Gastrocnemius medialis (tissue), 4 donors: ENCODE results near the gene SLIT2. TPM values are rescaled to one million over a fixed set of nuclear protein-coding genes. Genes with fewer than 3 reads are reported as not detected.

Experiments used
- ATAC-seq, 2 donors: fragments of 150-250 bp; one replicate each; pipeline ENCODE4 v1.9.1; 2016
- DNase-seq, 2 donors: peaks; one replicate each; pipeline ENCODE4 v3.0.0-alpha.2; 2019
- H3K27ac ChIP-seq, 4 donors: fragments of 200-600 bp; sonication (generic); 1 replicate in 1 of 4; 2 replicates in 3 of 4; pipeline ENCODE4 v1.5.1; 2016 to 2018; ENCODE audit warnings: mild to moderate bottlenecking in 2 of 4, moderate library complexity in 1 of 4
- H3K27me3 ChIP-seq, 3 donors: fragments of 200-600 bp; sonication (generic) in 2 of 3; 1 replicate in 1 of 3; 2 replicates in 2 of 3; pipeline versions ENCODE4 v1.5.1 to v1.6.0; 2016 to 2019; ENCODE audit warnings: mild to moderate bottlenecking in 1 of 3, moderate library complexity in 1 of 3
- H3K36me3 ChIP-seq, 2 donors: fragments of 200-600 bp; sonication (generic) in 1 of 2; one replicate each; pipeline ENCODE4 v1.5.1; 2017 to 2018
- H3K4me1 ChIP-seq, 2 donors: fragments of 200-600 bp; sonication (generic) in 1 of 2; one replicate each; pipeline ENCODE4 v1.5.1; 2016 to 2017; ENCODE audit warnings: mild to moderate bottlenecking in 2 of 2
- H3K4me3 ChIP-seq, 4 donors: fragments of 200-600 bp; sonication (generic) in 3 of 4; 1 replicate in 1 of 4; 2 replicates in 3 of 4; pipeline ENCODE4 v1.5.1; 2016 to 2019; ENCODE audit warnings: mild to moderate bottlenecking in 2 of 4
- H3K9me3 ChIP-seq, 3 donors: fragments of 200-600 bp; sonication (generic) in 2 of 3; 1 replicate in 1 of 3; 2 replicates in 2 of 3; pipeline ENCODE4 v1.5.1; 2016 to 2019
- POLR2A ChIP-seq, 2 donors: fragments of 450-650 bp; IDR thresholded peaks; one replicate each; pipeline ENCODE4 v1.6.1; 2017; ENCODE audit warnings: antibody characterized with exemption in 2 of 2, mild to moderate bottlenecking in 2 of 2, moderate library complexity in 2 of 2
- in situ Hi-C, 4 donors: fragments of 200-750 bp; cut with MboI; loops; one replicate each; pipeline versions ENCODE4 v1.15.0 to v1.8.0; 2017; ENCODE audit warnings: low sequenced_read_pairs in 4 of 4
- intact Hi-C: fragments of 100-400 bp; cut with DNase I; formaldehyde crosslinking; loops from one replicate; pipeline ENCODE4 v1.15.1; 2023; ENCODE audit warnings: low total_unique reads
- total RNA-seq, 4 donors: library from RNA; depleted of rRNA; stranded (reverse); fragments of >200 nt; gene quantifications; one replicate each; pipeline versions ENCODE4 v1.1.0 to v1.2.3, GENCODE V29; 2016
- TF ChIP-seq, protein P1 (sequence below), 5 experiments: fragments of 450-650 bp in 3 of 5; fragments of 200-600 bp in 2 of 5; sonication (generic) in 2 of 5; IDR thresholded peaks in 4 of 5; conservative IDR thresholded peaks in 1 of 5; 1 replicate in 4 of 5; 2 replicates in 1 of 5; pipeline ENCODE4 v1.5.1; 2016 to 2019; ENCODE audit warnings: antibody characterized with exemption in 5 of 5, mild to moderate bottlenecking in 3 of 5, moderate library complexity in 3 of 5

SLIT2 gene
- total RNA-seq, 4 donors from 2014 or later: 3.3 to 9.8 (median 4.8) TPM

- Histone ChIP-seq H3K27ac (peak overlapping the region in 1 of 4 donors; percentile 29), H3K4me3 (peak overlapping the region; percentile 55 to 68 (median 62)), H3K9me3 (no peaks in the 10 kb centered on the region), H3K27me3 (peaks cover 35 to 41% (median 37%) of the 10 kb centered on the region in 3 donors), H3K4me1 (peaks cover 0 to 15% of the 10 kb centered on the region in 2 donors), H3K36me3 (no peaks in the 10 kb centered on the region)
- DNase-seq (no peak), ATAC-seq (no peak)
- TF ChIP-seq, protein P1, sequence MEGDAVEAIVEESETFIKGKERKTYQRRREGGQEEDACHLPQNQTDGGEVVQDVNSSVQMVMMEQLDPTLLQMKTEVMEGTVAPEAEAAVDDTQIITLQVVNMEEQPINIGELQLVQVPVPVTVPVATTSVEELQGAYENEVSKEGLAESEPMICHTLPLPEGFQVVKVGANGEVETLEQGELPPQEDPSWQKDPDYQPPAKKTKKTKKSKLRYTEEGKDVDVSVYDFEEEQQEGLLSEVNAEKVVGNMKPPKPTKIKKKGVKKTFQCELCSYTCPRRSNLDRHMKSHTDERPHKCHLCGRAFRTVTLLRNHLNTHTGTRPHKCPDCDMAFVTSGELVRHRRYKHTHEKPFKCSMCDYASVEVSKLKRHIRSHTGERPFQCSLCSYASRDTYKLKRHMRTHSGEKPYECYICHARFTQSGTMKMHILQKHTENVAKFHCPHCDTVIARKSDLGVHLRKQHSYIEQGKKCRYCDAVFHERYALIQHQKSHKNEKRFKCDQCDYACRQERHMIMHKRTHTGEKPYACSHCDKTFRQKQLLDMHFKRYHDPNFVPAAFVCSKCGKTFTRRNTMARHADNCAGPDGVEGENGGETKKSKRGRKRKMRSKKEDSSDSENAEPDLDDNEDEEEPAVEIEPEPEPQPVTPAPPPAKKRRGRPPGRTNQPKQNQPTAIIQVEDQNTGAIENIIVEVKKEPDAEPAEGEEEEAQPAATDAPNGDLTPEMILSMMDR (IDR thresholded peaks at IDR 0.05 in 4 of 5, conservative IDR thresholded peaks at IDR 0.05 in 1 of 5): no peak
- TF ChIP-seq POLR2A (IDR thresholded peaks at IDR 0.05): no peak
- in situ Hi-C loops (no loop called here), intact Hi-C loops (no loop called here)
These were observed 3.0 kb downstream of the SLIT2 start for GRCh38 chr4:20254511-20255250.

DNA sequence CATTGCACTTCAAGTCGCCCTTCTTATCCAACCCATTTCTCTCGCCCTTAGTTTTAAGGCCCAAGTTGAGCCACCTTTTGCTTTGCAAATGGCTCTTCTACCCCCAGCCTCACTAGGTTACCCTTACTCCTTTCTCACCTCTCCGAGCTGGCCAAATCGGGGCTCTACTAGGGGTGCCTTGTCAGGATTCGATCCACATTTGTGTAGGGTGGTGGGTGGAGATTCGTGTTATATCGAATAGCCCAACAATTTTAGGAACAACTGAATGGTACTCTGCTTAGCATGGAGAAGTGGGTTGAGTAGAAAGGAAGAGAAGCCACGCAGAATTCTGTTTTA lies 3.5 kb downstream of the SLIT2 start:
- no peak for ATAC-seq
- Histone ChIP-seq H3K9me3 (no peaks in the 10 kb centered on the region), H3K36me3 (no peaks in the 10 kb centered on the region), H3K4me3 (peak overlapping the region; percentile 55 to 68 (median 62)), H3K4me1 (peaks cover 0 to 15% of the 10 kb centered on the region in 2 donors), H3K27ac (peak overlapping the region in 1 of 4 donors; percentile 29), H3K27me3 (peaks cover 35 to 41% (median 41%) of the 10 kb centered on the region in 3 donors)
- intact Hi-C loops: no loop called here
- in situ Hi-C loops: no loop called here
- DNase-seq: no peak
- TF ChIP-seq, protein P1 (IDR thresholded peaks at IDR 0.05 in 4 of 5, conservative IDR thresholded peaks at IDR 0.05 in 1 of 5): no peak
- no peak for TF ChIP-seq POLR2A (IDR thresholded peaks at IDR 0.05)

- no peak for DNase-seq
- in situ Hi-C loops (no loop called here), intact Hi-C loops (no loop called here)
- H3K4me3 ChIP-seq: peak overlapping the region in 1 of 4 donors; percentile 68
- no peak for ATAC-seq
- H3K27me3 ChIP-seq: peaks cover 35 to 41% (median 41%) of the 10 kb centered on the region in 3 donors
- no peaks in the 10 kb centered on the region for H3K36me3 ChIP-seq
- TF ChIP-seq POLR2A (IDR thresholded peaks at IDR 0.05): no peak
- no peak overlapping the region for H3K27ac ChIP-seq
- no peaks in the 10 kb centered on the region for H3K9me3 ChIP-seq
- peaks cover 0 to 15% of the 10 kb centered on the region in 2 donors for H3K4me1 ChIP-seq
These were observed 4.1 kb downstream of the SLIT2 start for GRCh38 chr4:20255823-20256222.

DNA sequence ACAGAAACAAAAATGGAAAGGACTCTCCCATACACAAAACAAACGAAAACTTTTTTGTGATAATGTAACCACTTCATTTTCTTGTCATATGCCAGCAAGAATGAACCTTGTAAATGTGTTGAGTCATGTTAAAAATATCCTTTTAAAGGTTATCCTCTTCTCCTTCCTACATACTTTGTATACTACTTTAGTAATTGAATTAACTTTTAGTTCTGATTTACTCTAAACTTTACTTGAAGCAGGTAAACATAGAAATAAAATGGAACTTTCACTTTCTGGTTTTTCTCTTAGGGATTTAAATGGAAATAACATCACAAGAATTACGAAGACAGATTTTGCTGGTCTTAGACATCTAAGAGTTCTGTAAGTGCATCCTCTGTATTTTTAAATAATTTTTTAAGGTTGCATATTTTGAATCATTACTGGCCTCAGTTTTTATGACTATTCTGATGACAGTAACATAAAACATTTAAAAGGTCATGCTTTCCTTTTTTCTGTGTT lies 4.7 kb downstream of the SLIT2 start:
- Histone ChIP-seq H3K4me1 (peaks cover 0 to 15% of the 10 kb centered on the region in 2 donors), H3K4me3 (no peak overlapping the region), H3K27me3 (peaks cover 35 to 41% (median 41%) of the 10 kb centered on the region in 3 donors), H3K9me3 (no peaks in the 10 kb centered on the region), H3K36me3 (no peaks in the 10 kb centered on the region), H3K27ac (no peak overlapping the region)
- intact Hi-C loops: no loop called here
- in situ Hi-C loops: no loop called here
- no peak for DNase-seq
- no peak for ATAC-seq
- TF ChIP-seq POLR2A (IDR thresholded peaks at IDR 0.05): no peak
- TF ChIP-seq, protein P1 (IDR thresholded peaks at IDR 0.05 in 4 of 5, conservative IDR thresholded peaks at IDR 0.05 in 1 of 5): no peak

- Histone ChIP-seq H3K4me3 (no peak overlapping the region), H3K27me3 (peaks cover 12 to 33% (median 25%) of the 10 kb centered on the region in 3 donors), H3K4me1 (no peaks in the 10 kb centered on the region), H3K36me3 (no peaks in the 10 kb centered on the region), H3K9me3 (no peaks in the 10 kb centered on the region), H3K27ac (no peak overlapping the region)
- intact Hi-C loops: no loop called here
- no peak for TF ChIP-seq POLR2A (IDR thresholded peaks at IDR 0.05)
- TF ChIP-seq, protein P1 (IDR thresholded peaks at IDR 0.05 in 4 of 5, conservative IDR thresholded peaks at IDR 0.05 in 1 of 5): no peak
- DNase-seq (no peak), ATAC-seq (no peak)
- in situ Hi-C loops: no loop called here
These were observed 8.0 kb downstream of the SLIT2 start for GRCh38 chr4:20259707-20260106.
